HepG2 (cell line): Measurements from ENCODE around the gene TNNI3. TPM values are rescaled to one million over a fixed set of nuclear protein-coding genes. Genes with fewer than 3 reads are reported as not detected.
A peak's percentile ranks its signal among the peaks of the same experiment; 100 is the strongest.

ENCODE experiments used
- ARNT2 ChIP-seq: sonication (generic); formaldehyde crosslinking; IDR thresholded peaks from 2 replicates; pipeline ENCODE4 v1.8.0; 2022; ENCODE audit warnings: mild to moderate bottlenecking, low read depth, missing genetic modification reagents, moderate library complexity
- CREM ChIP-seq, 2 experiments: sonication (generic) in 1 of 2; formaldehyde crosslinking in 1 of 2; IDR thresholded peaks; 2 replicates each; pipeline versions ENCODE4 v1.4.0 to v1.6.1; 2016 to 2020; ENCODE audit warnings: antibody characterized with exemption in 1 of 2, mild to moderate bottlenecking in 1 of 2, missing genetic modification reagents in 1 of 2
- CSRNP2 ChIP-seq: sonication (generic); formaldehyde crosslinking; conservative IDR thresholded peaks from 2 replicates; pipeline ENCODE4 v1.8.0; 2022; ENCODE audit warnings: low read depth, missing genetic modification reagents
- DPF2 ChIP-seq: sonication (generic); formaldehyde crosslinking; IDR thresholded peaks from 2 replicates; pipeline ENCODE4 v1.4.0; 2020; ENCODE audit warnings: mild to moderate bottlenecking, low read depth, missing genetic modification reagents, borderline replicate concordance
- GPN1 ChIP-seq: sonication (generic); formaldehyde crosslinking; IDR thresholded peaks from 2 replicates; pipeline ENCODE4 v1.5.1; 2020; ENCODE audit warnings: missing genetic modification reagents, borderline replicate concordance
- IKZF4 ChIP-seq: sonication (generic); formaldehyde crosslinking; IDR thresholded peaks from 2 replicates; pipeline ENCODE4 v1.5.1; 2020; ENCODE audit warnings: borderline replicate concordance, mild to moderate bottlenecking, low read depth, missing genetic modification reagents; ENCODE audit errors: not compliant biosample characterization
- KAT8 ChIP-seq: IDR thresholded peaks from 2 replicates; pipeline ENCODE4 v1.6.1; 2016; ENCODE audit warnings: missing genetic modification reagents, missing compliant biosample characterization
- MXD1 ChIP-seq: sonication (generic); formaldehyde crosslinking; IDR thresholded peaks from 2 replicates; pipeline ENCODE4 v1.4.0; 2020; ENCODE audit warnings: mild to moderate bottlenecking, missing genetic modification reagents
- NFE2L2 ChIP-seq: fragments of 150-350 bp; IDR thresholded peaks from 2 replicates; pipeline ENCODE4 v1.6.1; 2014; ENCODE audit warnings: low read length
- PLSCR1 ChIP-seq: sonication (generic); formaldehyde crosslinking; IDR thresholded peaks from 2 replicates; pipeline ENCODE4 v1.5.0; 2020; ENCODE audit warnings: missing genetic modification reagents, mild to moderate bottlenecking, borderline replicate concordance
- SRY ChIP-seq: sonication (generic); formaldehyde crosslinking; IDR thresholded peaks from 2 replicates; pipeline ENCODE4 v1.8.0; 2022; ENCODE audit warnings: mild to moderate bottlenecking, missing genetic modification reagents
- TARDBP ChIP-seq: sonication (generic); formaldehyde crosslinking; IDR thresholded peaks from 2 replicates; pipeline ENCODE4 v1.8.0; 2022; ENCODE audit warnings: mild to moderate bottlenecking, missing genetic modification reagents
- TBX2 ChIP-seq: sonication (generic); formaldehyde crosslinking; IDR thresholded peaks from 2 replicates; pipeline ENCODE4 v1.5.0; 2020; ENCODE audit warnings: missing genetic modification reagents, mild to moderate bottlenecking, borderline replicate concordance
- ZFP91 ChIP-seq: sonication (generic); formaldehyde crosslinking; IDR thresholded peaks from 2 replicates; pipeline ENCODE4 v1.9.0; 2022; ENCODE audit warnings: missing genetic modification reagents, mild to moderate bottlenecking, borderline replicate concordance
- ZMYM3 ChIP-seq: sonication (generic); formaldehyde crosslinking; IDR thresholded peaks from 2 replicates; pipeline ENCODE4 v1.5.1; 2020; ENCODE audit warnings: mild to moderate bottlenecking, missing genetic modification reagents
- ZNF207 ChIP-seq: fragments of 450-650 bp; IDR thresholded peaks from 2 replicates; pipeline ENCODE4 v1.6.1; 2016; ENCODE audit warnings: antibody characterized with exemption, borderline replicate concordance
- ZNF225 ChIP-seq: sonication (generic); formaldehyde crosslinking; IDR thresholded peaks from 2 replicates; pipeline ENCODE4 v1.4.0; 2020; ENCODE audit warnings: mild to moderate bottlenecking, missing genetic modification reagents
- ZNF740 ChIP-seq: sonication (generic); formaldehyde crosslinking; IDR thresholded peaks from 2 replicates; pipeline ENCODE4 v1.4.0; 2020; ENCODE audit warnings: missing genetic modification reagents
- ZNF782 ChIP-seq: sonication (generic); formaldehyde crosslinking; IDR thresholded peaks from 2 replicates; pipeline ENCODE4 v1.4.0; 2020; ENCODE audit warnings: missing genetic modification reagents, mild to moderate bottlenecking, borderline replicate concordance
- ZNF850 ChIP-seq: sonication (generic); formaldehyde crosslinking; conservative IDR thresholded peaks from 2 replicates; pipeline ENCODE4 v1.9.0; 2021; ENCODE audit warnings: mild to moderate bottlenecking, missing genetic modification reagents
- polyA plus RNA-seq, 8 experiments: library from polyadenylated mRNA; depleted of rRNA in 3 of 8; stranded (reverse) in 7 of 8; unstranded in 1 of 8; fragments of >200 nt; fragmentation: Illumina TruSeq in 4 of 8; extraction: Trizol in 4 of 8; gene quantifications; 2 replicates each; pipeline versions ENCODE4 v1.2.1 to v1.2.3, GENCODE V29; 2011 to 2016; ENCODE audit warnings: low read depth in 4 of 8, missing spikeins in 1 of 8, mixed read lengths in 1 of 8; ENCODE audit not compliant: insufficient read depth in 1 of 8
- total RNA-seq, 5 experiments: library from RNA; depleted of rRNA; stranded (reverse); fragments of >200 nt; fragmentation: Illumina TruSeq; extraction: Trizol; gene quantifications; 2 replicates each; pipeline ENCODE4 v1.2.3, GENCODE V29; 2016; ENCODE audit warnings: low read depth in 1 of 5
- TF ChIP-seq, protein P1 (sequence below): sonication (generic); formaldehyde crosslinking; IDR thresholded peaks from 2 replicates; pipeline ENCODE4 v1.4.0; 2020; ENCODE audit warnings: missing genetic modification reagents, borderline replicate concordance

The TNNI3 gene
- total and polyA plus RNA-seq, 2 of the 13 experiments (the other 11 are each of a cell fraction or from before 2014, with no cell fraction given): 3.5 to 3.7 TPM

DNA sequence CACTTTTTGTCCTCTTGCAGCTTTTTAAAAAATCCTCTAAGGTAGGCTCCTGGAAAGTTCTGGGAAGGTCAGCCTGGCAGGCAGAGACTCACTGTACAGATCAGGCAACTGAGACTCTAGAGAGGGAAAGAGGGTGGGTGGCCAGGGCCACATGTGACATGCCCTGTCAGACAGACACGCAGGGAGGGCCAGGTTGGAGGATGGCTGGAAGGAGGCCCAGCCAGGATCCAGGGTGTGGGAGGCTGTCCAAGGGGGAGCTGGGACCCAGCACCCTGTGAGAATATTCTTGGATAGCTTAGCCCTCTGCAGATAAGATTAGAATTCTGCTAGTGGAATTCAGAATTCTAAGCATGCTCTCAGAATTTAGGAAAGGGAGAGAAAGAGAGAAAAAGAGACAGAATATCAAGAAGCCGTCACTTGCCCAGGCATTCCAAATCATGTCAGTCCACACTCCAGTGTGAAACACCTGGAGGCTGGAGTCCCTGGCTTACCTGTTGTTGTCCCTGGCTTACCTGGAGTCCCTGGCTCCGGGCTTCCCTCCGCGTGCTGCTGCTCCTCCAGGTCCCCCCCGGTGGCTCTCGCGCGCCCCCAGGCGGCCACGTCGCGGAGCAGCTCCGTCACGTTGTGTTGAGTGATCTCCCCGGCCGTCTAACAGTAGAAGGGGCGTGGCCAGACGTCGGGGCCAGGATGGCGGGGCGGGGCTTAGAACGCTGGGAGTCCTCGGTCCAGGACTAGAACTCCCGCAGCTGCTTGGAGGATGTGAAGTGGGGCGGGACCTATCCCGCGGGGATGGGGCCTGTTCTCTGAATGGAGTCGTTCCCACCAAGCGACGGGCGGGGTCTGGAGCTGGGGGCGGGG is 2.8 kb upstream of the TNNI3 start (continued):
- TF ChIP-seq ZMYM3 (CRISPR knock-in tag) (peak; percentile 48; the same call in 1 of the 2 replicates), CSRNP2 (CRISPR knock-in tag) (no peak), ZFP91 (CRISPR knock-in tag) (peak; percentile 90), ZNF225 (CRISPR knock-in tag) (no peak), ZNF740 (CRISPR knock-in tag) (peak; percentile 66; the same call in 1 of the 2 replicates), ARNT2 (CRISPR knock-in tag) (no peak), TBX2 (CRISPR knock-in tag) (peak; percentile 36; the same call in 1 of the 2 replicates), IKZF4 (CRISPR knock-in tag) (no peak), MXD1 (CRISPR knock-in tag) (no peak), CREM (IDR thresholded peaks at IDR 0.05) (no peak), CREM (CRISPR knock-in tag; IDR thresholded peaks at IDR 0.05) (no peak), GPN1 (CRISPR knock-in tag) (no peak), DPF2 (CRISPR knock-in tag) (no peak), TARDBP (CRISPR knock-in tag) (no peak), ZNF207 (no peak), ZNF782 (CRISPR knock-in tag) (no peak), ZNF850 (CRISPR knock-in tag) (no peak), NFE2L2 (no peak), SRY (CRISPR knock-in tag) (no peak), PLSCR1 (CRISPR knock-in tag) (no peak), KAT8 (CRISPR knock-in tag) (peak; percentile 64)
- TF ChIP-seq, protein P1, sequence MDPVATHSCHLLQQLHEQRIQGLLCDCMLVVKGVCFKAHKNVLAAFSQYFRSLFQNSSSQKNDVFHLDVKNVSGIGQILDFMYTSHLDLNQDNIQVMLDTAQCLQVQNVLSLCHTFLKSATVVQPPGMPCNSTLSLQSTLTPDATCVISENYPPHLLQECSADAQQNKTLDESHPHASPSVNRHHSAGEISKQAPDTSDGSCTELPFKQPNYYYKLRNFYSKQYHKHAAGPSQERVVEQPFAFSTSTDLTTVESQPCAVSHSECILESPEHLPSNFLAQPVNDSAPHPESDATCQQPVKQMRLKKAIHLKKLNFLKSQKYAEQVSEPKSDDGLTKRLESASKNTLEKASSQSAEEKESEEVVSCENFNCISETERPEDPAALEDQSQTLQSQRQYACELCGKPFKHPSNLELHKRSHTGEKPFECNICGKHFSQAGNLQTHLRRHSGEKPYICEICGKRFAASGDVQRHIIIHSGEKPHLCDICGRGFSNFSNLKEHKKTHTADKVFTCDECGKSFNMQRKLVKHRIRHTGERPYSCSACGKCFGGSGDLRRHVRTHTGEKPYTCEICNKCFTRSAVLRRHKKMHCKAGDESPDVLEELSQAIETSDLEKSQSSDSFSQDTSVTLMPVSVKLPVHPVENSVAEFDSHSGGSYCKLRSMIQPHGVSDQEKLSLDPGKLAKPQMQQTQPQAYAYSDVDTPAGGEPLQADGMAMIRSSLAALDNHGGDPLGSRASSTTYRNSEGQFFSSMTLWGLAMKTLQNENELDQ (CRISPR knock-in tag): no peak
